Activated CD8-positive, alpha-beta memory T cell treated with anti-CD3 and anti-CD28 coated beads, Interleukin-2, amount 50 U/mL, for 48 hours (primary cell): ENCODE data around the gene RTEL1.
A peak's percentile ranks its signal among the peaks of the same experiment; 100 is the strongest.

Experiments
- DNase-seq: peaks from one replicate; pipeline ENCODE4 v3.0.0-alpha.2; 2020

Gene RTEL1

DNA sequence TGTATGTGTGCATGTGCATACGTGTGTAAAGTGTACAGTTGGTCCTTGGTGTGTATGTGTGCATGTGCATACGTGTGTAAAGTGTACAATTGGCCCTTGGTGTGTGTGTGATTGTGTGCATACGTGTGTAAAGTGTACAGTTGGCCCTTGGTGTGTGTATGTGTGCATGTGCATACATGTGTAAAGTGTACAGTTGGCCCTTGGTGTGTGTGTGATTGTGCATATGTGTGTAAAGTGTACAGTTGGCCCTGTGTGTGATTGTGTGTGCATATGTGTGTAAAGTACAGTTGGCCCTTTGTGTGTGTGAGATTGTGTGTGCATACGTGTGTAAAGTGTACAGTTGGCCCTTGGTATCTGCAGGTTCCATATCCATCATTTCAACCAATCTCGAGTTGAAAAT, 73.3 kb downstream of the RTEL1 start:
- no peak for DNase-seq

DNA sequence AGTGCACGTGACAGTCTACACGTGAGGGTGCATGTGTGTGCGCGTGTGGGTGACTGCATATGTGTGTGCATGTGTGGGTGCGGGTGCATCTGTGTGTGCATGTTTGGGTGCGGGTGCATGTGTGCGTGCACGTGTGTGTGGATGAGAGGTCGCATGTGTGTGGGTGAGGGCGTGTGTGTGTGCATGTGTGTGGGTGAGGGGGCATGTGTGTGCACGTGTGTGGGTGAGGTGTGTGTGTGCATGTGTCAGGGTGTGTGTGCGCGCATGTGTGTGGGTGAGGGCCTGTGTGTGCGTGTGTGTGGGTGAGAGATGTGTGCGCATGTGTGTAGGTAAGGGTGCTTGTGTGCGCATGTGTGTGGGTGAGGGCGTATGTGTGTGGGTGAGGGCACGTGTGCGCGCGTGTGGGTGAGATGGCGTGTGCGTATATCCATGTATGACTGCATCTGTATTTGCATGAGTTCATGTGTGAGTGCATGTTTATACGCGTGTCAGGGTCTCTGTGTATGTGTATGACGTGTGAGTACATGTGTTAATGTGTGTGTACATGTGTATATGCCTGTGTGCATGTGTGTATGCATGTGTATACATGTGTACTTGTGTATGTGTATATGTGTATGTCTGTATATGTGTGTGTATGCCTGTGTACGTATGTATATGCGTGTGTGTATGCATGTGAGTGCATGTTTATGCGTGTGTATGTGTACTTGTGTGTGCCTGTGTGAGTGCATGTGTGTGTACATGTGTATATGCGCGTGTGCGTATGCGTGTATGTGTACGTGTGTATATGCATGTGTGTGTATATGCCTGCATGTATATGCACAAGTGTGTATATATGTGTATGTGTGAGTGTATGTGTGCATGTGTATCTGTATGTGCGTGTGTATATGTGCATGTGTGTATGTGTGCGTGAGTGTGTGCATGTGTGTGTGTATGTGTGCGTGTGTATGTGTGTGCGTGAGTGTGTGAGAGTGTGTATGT, 74.3 kb downstream of the RTEL1 start:
- no peak for DNase-seq

DNA sequence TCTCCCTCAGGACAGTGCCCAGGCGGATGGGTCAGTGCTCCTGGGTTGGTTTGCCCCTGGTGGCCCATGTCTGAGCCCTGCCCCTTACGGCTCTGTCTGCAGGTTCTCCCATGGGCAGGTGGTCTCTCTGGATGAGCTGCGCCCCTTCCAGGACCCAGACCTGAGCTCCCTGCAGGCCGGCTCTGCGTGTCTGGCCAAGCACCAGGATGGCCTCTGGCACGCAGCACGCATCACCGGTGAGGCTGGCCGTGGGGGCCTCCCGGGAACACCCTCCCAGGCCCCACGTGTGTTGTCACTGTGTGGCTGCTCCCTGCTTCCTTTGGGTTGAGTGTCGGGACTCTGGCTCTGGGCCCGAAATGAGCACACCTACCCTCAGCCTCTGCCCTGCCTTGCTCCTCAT, 75.0 kb downstream of the RTEL1 start:
- no peak for DNase-seq

DNA sequence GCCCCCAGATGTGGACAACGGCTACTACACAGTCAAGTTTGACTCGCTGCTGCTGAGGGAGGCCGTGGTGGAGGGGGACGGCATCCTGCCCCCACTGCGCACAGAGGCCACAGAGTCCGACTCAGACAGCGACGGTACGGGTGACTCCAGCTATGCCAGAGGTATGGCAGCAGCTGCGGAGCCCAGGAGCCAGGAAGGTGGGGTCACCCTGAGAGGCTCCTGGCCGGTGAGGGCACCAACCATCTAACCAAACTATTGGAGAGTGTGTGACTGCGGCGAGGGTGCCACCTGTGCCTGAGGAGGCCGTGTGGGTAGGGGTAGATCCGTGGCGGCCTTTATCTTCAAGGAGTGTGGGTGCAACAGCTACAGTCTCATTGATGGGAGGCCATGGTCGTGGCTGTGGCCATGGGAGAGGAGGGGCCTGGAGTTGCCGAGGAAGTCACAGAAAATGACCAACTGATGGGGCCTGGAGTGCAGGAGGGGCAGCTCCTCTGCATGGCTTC, 75.5 kb downstream of the RTEL1 start:
- DNase-seq = no peak

DNA sequence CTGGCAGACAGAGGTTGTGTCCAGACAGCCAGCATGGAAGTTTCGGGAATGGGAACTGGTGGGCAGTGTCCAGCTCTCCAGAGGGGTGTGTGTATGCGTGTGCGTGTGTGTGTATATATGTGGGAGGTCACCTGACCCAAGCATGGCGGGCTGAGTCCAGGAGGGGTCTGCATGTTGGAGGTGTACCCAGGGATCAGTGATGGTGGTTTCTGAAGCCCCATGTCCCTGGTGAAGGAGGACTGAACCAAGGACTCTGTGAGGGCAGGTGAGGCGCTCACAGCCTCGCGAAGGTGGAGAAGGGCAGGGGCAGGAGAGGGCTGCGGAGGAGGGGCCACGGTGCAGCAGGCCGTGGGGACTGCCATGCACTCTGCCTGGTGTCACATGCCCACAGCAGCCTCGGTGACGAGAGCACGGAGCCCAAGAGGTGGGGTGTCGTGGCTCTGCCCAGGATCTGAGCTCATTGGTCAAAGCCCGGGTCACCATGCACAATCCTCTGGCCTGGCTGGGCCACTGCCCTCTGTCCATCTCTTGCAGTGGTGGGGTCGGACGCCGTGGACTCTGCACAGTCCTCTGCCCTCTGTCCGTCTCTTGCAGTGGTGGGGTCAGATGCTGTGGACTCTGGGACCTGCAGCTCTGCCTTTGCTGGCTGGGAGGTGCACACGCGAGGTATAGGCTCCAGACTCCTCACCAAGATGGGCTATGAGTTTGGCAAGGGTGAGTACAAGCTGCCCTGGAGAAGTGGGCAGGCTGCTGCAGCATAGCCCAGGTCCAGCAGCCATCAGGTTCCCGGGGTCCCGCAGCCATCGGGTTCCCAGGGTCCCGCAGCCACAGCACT, 76.2 kb downstream of the RTEL1 start:
- DNase-seq = no peak

GRCh38 chr20:63734946-63735858, 77.1 kb downstream of the RTEL1 start:
- DNase-seq = no peak

DNA sequence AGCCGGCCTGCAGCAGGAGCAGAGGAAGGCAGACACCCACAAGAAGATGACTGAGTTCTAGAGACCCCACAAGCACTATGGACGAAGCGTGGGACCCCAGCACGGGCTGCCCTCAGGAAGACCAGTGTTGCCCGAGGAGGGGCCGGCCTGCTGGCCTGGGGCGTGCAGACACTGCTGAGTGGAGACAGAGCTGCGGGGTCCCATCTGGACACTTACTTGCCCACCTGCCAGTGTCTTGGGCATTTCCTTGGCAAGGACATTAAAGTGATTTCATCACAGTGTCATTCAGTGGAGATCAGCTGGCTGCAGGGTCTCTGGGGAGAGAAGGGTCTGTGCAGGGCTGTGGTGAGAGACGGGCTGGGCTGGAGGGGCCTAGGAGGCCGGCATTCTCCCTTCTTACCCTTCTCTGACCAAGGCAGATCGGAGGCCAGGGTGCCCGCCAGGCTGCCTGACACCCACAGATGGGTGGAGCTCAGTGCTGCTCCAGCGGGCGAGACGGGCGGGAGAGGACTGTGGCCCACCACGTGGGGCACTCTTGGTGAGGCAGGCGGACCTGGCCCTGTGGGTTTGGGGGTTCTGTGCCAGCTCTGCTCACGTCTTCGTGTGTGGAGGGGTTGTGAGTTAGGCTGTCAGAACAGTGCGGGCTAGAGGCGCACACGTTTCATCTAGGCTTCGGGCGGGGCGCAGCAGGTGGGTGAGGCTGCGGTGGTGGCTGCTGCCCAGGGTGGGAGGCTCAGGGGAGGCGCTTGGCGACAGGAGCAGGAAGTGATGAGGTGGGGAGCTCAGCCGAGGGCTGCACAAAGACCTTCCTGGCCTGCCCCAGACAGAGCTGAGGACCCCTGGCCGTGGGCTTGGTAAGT, 78.0 kb downstream of the RTEL1 start, which contains the start of gene LIME1:
TSS of gene LIME1 (plus strand) at position 806 of the 860 bp plus-strand sequence. CDS start 886 bp downstream, outside the sequence.
- peak; percentile 82 for DNase-seq

GRCh38 chr20:63736893-63737694, 79.0 kb downstream of the RTEL1 start:
- DNase-seq = peak; percentile 81

DNA sequence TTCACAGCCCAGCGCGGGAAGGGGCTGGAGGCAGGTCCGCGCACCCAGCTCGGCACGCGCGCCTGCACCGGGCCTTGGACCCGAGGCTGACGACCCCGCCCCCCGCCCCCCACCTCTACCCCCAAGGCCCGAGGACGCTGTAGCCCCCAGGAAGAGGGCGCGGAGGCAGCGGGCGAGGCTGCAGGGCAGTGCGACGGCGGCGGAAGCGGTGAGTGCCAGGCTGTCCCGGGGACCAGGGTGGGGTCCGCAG, 79.5 kb downstream of the RTEL1 start:
- no peak for DNase-seq

DNA sequence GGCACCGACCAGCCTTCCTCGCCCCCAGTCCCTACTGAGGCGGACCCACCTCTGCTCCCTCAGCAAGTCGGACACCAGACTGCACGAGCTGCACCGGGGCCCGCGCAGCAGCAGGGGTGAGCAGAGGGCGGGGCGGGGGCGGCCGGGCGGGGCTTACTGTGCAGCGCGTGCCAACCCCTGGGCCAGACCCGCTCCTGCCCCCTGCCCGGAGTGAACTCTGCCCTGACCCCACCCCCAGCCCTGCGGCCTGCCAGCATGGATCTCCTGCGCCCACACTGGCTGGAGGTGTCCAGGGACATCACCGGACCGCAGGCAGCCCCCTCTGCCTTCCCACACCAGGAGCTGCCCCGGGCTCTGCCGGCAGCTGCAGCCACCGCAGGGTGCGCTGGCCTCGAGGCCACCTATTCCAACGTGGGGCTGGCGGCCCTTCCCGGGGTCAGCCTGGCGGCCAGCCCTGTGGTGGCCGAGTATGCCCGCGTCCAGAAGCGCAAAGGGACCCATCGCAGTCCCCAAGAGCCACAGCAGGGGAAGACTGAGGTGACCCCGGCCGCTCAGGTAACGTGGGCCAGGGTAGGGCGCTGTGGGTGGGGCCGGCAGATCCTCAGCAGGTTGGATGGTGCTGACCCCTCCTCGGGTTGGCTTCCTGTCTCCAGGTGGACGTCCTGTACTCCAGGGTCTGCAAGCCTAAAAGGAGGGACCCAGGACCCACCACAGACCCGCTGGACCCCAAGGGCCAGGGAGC, 80.0 kb downstream of the RTEL1 start:
- DNase-seq = no peak

GRCh38 chr20:63738687-63739129, 80.6 kb downstream of the RTEL1 start:
- DNase-seq = no peak

DNA sequence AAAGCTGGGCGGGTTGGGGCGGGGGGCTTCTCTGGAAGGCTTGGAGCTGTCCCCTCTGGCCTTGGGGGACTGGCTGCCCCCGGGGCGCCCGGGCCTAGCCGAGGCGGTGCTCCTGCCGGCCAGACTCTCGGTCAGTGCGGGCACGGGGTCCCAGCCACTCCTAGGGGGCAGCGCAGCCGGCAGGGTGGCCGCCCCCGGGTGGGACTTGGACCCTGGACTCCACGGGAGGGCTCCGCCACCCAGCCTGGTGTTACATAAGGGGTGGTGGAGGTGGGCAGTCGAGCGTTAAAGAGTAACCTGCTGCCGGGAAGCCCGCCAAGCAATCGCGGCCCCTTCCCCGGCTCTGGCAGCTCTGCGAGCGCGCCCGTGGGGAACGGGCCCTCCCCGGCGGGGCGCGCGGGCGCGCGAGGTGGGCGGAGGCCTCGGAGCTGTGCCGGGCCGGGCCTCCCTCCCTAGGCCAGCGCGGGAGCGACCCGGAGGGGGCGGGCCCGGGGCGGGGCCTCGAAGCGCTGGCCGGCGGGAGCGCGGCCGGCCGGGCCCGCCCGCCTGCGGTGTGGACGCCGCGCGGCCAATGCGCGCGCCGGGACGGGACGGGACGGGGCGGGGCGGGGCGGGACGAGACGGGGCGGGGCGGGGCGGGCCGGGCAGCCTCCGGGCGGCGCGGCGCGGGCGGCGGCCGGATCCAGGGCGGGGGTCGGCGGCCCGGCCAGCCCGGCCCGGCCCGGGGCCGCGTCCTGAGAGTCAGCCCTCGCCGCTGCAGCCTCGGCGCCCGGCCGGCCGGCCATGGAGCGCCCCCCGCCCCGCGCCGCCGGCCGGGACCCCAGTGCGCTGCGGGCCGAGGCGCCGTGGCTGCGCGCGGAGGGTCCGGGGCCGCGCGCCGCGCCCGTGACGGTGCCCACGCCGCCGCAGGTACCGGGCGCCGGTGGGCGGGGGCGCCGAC, 81.3 kb downstream of the RTEL1 start, which contains the start of gene SLC2A4RG:
TSS of gene SLC2A4RG (plus strand) at position 647 of the 940 bp plus-strand sequence. CDS start at position 784, 137 bp downstream.
- DNase-seq = peak; percentile 82

GRCh38 chr20:63740070-63740626, 82.0 kb downstream of the RTEL1 start:
- no peak for DNase-seq

- no peak for DNase-seq
These were observed 82.7 kb downstream of the RTEL1 start for GRCh38 chr20:63740627-63741353.

DNA sequence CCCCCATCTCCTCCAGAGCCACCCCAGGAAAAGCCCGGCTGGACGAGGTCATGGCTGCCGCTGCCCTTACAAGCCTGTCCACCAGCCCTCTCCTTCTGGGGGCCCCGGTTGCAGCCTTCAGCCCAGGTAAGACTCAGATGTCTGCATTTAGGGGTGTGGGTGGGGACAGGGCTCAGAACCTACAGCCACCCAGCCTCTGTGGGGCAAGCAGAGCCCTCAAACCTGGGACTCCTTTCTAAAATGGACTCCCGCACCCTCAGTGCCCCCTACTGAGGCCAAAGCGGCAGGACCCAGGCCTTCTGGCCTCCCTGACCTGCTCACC, 83.2 kb downstream of the RTEL1 start:
- no peak for DNase-seq

DNA sequence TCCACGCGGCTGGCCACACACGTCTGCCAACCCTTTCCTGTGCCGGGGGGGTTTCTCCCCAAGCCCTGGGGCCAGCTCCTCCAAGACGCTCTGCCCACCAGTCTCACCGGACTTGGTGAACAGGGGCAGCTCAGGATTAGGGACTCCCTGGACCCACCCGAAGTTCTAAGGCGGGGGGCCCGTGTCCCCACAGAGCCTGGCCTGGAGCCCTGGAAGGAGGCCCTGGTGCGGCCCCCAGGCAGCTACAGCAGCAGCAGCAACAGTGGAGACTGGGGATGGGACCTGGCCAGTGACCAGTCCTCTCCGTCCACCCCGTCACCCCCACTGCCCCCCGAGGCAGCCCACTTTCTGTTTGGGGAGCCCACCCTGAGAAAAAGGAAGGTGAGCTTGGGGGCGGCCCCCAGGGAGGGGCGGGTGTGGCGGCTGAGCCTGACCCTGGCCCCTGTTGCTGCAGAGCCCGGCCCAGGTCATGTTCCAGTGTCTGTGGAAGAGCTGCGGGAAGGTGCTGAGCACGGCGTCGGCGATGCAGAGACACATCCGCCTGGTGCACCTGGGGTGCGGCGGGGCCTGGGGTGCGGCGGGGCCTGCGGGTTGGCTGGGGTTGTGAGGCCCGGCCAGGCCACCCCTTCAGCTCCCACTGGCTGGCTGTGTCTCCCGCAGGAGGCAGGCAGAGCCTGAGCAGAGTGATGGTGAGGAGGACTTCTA, 83.7 kb downstream of the RTEL1 start:
- no peak for DNase-seq
